GM23338 (cell line): ENCODE data around the gene NLRC4. TPM values are rescaled to one million over a fixed set of nuclear protein-coding genes. Genes with fewer than 3 reads are reported as not detected.

Experiments
- ATAC-seq: fragments of 200-7000 bp; cut with Tn5 transposase; 3 replicates; pipeline ENCODE4 v1.9.1; 2020
- DNase-seq: peaks from one replicate; pipeline ENCODE4 v3.0.0-alpha.2; 2015; ENCODE audit warnings: low spot score
- H2AFZ ChIP-seq: fragments of 200-600 bp; sonication (generic); 2 replicates; pipeline ENCODE4 v1.8.0; 2016; ENCODE audit warnings: antibody characterized with exemption, mild to moderate bottlenecking, moderate library complexity
- H3F3A ChIP-seq: fragments of 200-600 bp; sonication (generic); replicated peaks from 2 replicates; pipeline ENCODE4 v1.8.0; 2017; ENCODE audit warnings: antibody characterized with exemption, mixed run types, low read depth
- H3K27ac ChIP-seq: fragments of 200-600 bp; sonication (generic); 2 replicates; pipeline ENCODE4 v1.6.1; 2016; ENCODE audit warnings: low read depth
- H3K27me3 ChIP-seq: fragments of 200-600 bp; sonication (generic); 2 replicates; pipeline ENCODE4 v1.8.0; 2016; ENCODE audit warnings: mild to moderate bottlenecking, mixed run types, moderate library complexity; ENCODE audit not compliant: insufficient read depth
- H3K36me3 ChIP-seq: fragments of 200-600 bp; sonication (generic); 2 replicates; pipeline ENCODE4 v1.8.0; 2016; ENCODE audit warnings: mild to moderate bottlenecking; ENCODE audit not compliant: insufficient read depth
- H3K4me1 ChIP-seq: fragments of 200-600 bp; sonication (generic); 2 replicates; pipeline ENCODE4 v1.8.0; 2016; ENCODE audit warnings: mild to moderate bottlenecking, moderate library complexity; ENCODE audit not compliant: insufficient read depth
- H3K4me2 ChIP-seq: fragments of 200-600 bp; sonication (generic); 2 replicates; pipeline ENCODE4 v1.7.1; 2017; ENCODE audit warnings: mixed run types
- H3K4me3 ChIP-seq: fragments of 200-600 bp; sonication (generic); 2 replicates; pipeline ENCODE4 v1.6.1; 2016; ENCODE audit warnings: mixed run types
- H3K79me2 ChIP-seq: fragments of 200-600 bp; sonication (generic); replicated peaks from 2 replicates; pipeline ENCODE4 v1.8.0; 2017; ENCODE audit warnings: mild to moderate bottlenecking; ENCODE audit not compliant: insufficient read depth
- H3K9me2 ChIP-seq: fragments of 200-600 bp; sonication (generic); 2 replicates; pipeline ENCODE4 v1.8.0; 2017; ENCODE audit not compliant: insufficient read depth
- H4K20me1 ChIP-seq: fragments of 200-600 bp; sonication (generic); replicated peaks from 2 replicates; pipeline ENCODE4 v1.8.0; 2017; ENCODE audit warnings: mild to moderate bottlenecking; ENCODE audit not compliant: insufficient read depth
- H3K27ac Mint-ChIP-seq: 2 replicates; pipeline ENCODE4 v1.8.0; 2020; ENCODE audit warnings: inconsistent platforms, mild to moderate bottlenecking, moderate library complexity, mixed read lengths
- H3K27me3 Mint-ChIP-seq: 3 replicates; pipeline ENCODE4 v1.8.0; 2022; ENCODE audit warnings: low read depth, mild to moderate bottlenecking, moderate library complexity, mixed read lengths, inconsistent platforms; ENCODE audit not compliant: insufficient read depth, poor library complexity
- H3K36me3 Mint-ChIP-seq: 3 replicates; pipeline ENCODE4 v1.8.0; 2021; ENCODE audit warnings: low read depth, mild to moderate bottlenecking, inconsistent platforms, moderate library complexity, mixed read lengths
- H3K4me1 Mint-ChIP-seq: 3 replicates; pipeline ENCODE4 v1.8.0; 2020; ENCODE audit warnings: mild to moderate bottlenecking, inconsistent platforms, mixed read lengths
- H3K4me3 Mint-ChIP-seq: 3 replicates; pipeline ENCODE4 v1.8.0; 2021; ENCODE audit warnings: moderate library complexity, mild to moderate bottlenecking, inconsistent platforms, mixed read lengths
- H3K9me3 Mint-ChIP-seq: 3 replicates; pipeline ENCODE4 v1.8.0; 2020; ENCODE audit warnings: moderate library complexity, mild to moderate bottlenecking, inconsistent platforms, mixed read lengths
- CREB1 ChIP-seq: fragments of 250-450 bp; sonication (Bioruptor Pico); IDR thresholded peaks from 2 replicates; pipeline ENCODE4 v1.5.0; 2020; ENCODE audit warnings: low read depth, mild to moderate bottlenecking, moderate library complexity
- CTCF ChIP-seq, 2 experiments: fragments of 200-600 bp in 1 of 2; sonication (generic) in 1 of 2; conservative IDR thresholded peaks; 2 replicates each; pipeline versions ENCODE4 v1.5.1 to v1.6.1; 2016 to 2017; ENCODE audit warnings: antibody characterized with exemption in 2 of 2, low read depth in 2 of 2, mild to moderate bottlenecking in 2 of 2, moderate library complexity in 1 of 2
- ETS1 ChIP-seq: IDR thresholded peaks from 2 replicates; pipeline ENCODE4 v1.6.1; 2016; ENCODE audit warnings: antibody characterized with exemption
- EZH2 ChIP-seq: fragments of 200-600 bp; sonication (generic); IDR thresholded peaks from one replicate; pipeline ENCODE4 v1.8.0; 2017; ENCODE audit warnings: antibody characterized with exemption, mild to moderate bottlenecking, low read depth; ENCODE audit not compliant: unreplicated experiment
- EZH2phosphoT487 ChIP-seq: fragments of 200-600 bp; sonication (generic); IDR thresholded peaks from one replicate; pipeline ENCODE4 v1.8.1; 2018; ENCODE audit warnings: antibody characterized with exemption; ENCODE audit not compliant: unreplicated experiment
- NANOG ChIP-seq: IDR thresholded peaks from 2 replicates; pipeline ENCODE4 v1.6.1; 2016; ENCODE audit warnings: antibody characterized with exemption, borderline replicate concordance
- POLR2AphosphoS5 ChIP-seq: IDR thresholded peaks from 2 replicates; pipeline ENCODE4 v1.6.1; 2016; ENCODE audit warnings: antibody characterized with exemption, low read depth
- REST ChIP-seq: IDR thresholded peaks from one replicate; pipeline ENCODE4 v1.6.1; 2018; ENCODE audit warnings: antibody characterized with exemption; ENCODE audit not compliant: unreplicated experiment
- STAT1 ChIP-seq: IDR thresholded peaks from one replicate; pipeline ENCODE4 v1.6.1; 2016; ENCODE audit warnings: antibody characterized with exemption; ENCODE audit not compliant: unreplicated experiment
- ZNF462 ChIP-seq: fragments of 250-450 bp; sonication (Bioruptor Pico); IDR thresholded peaks from 2 replicates; pipeline ENCODE4 v1.5.0; 2020; ENCODE audit warnings: mild to moderate bottlenecking, moderate library complexity
- polyA plus RNA-seq: library from polyadenylated mRNA; unstranded; fragments of >200 nt; fragmentation: Nextera tagmentation; extraction: Ambion mirVana; gene quantifications from 2 replicates; pipeline ENCODE4 v1.2.1, GENCODE V29; 2016
- total RNA-seq: library from RNA; depleted of rRNA; stranded (reverse); fragments of >200 nt; shearing (Covaris generic); gene quantifications from 2 replicates; pipeline ENCODE4 v1.2.3, GENCODE V29; 2014

NLRC4 gene
- total and polyA plus RNA-seq, 2 experiments from 2014 or later, result 0.50 TPM; not detected in 1

- TF ChIP-seq ZNF462 (CRISPR knock-in tag), result no peak
- no peak for TF ChIP-seq CTCF (conservative IDR thresholded peaks at IDR 0.05; ENCODE audit: low read depth in 2 of 2)
Observed at GRCh38 chr2:32189011-32189410, 75.7 kb downstream of the NLRC4 start (continued).

- Mint-ChIP-seq H3K27ac (no peak overlapping the region), H3K4me3 (no peak overlapping the region), H3K36me3 (peaks cover 31% of the 10 kb centered on the region; the same call in 2 of the 3 replicates), H3K4me1 (no peaks in the 10 kb centered on the region), H3K9me3 (no peaks in the 10 kb centered on the region), H3K27me3 (no peaks in the 10 kb centered on the region)
- peaks cover 19% of the 10 kb centered on the region; the same call in 1 of the 2 replicates for H3K36me3 ChIP-seq
- no peak overlapping the region for H3K4me3 ChIP-seq
- H3K27me3 ChIP-seq, result no peaks in the 10 kb centered on the region
- 0 out of 2 replicates have a peak, but pooled peaks cover 10% of the 10 kb centered on the region for H4K20me1 ChIP-seq
- no peaks in the 10 kb centered on the region for H3F3A ChIP-seq
- H3K9me2 ChIP-seq, result no peaks in the 10 kb centered on the region
- H3K4me1 ChIP-seq, result no peaks in the 10 kb centered on the region
- H3K79me2 ChIP-seq, result no peaks in the 10 kb centered on the region
- H3K4me2 ChIP-seq, result no peak overlapping the region
- no peak overlapping the region for H3K27ac ChIP-seq
- no peak for DNase-seq
- no peak for ATAC-seq
- H2AFZ ChIP-seq, result no peak overlapping the region
- no peak for TF ChIP-seq NANOG
- TF ChIP-seq EZH2, result no peak
- no peak for TF ChIP-seq POLR2AphosphoS5
- TF ChIP-seq REST, result no peak
- TF ChIP-seq STAT1, result no peak
- no peak for TF ChIP-seq CREB1
- no peak for TF ChIP-seq ETS1
- no peak for TF ChIP-seq CTCF (conservative IDR thresholded peaks at IDR 0.05; ENCODE audit: low read depth in 2 of 2)
- TF ChIP-seq EZH2phosphoT487, result no peak
Observed at GRCh38 chr2:32182667-32183066, 82.0 kb downstream of the NLRC4 start.
